Activated naive CD4-positive, alpha-beta T cell (primary cell): ENCODE results near the gene CREB5.

ENCODE experiments used
- DNase-seq, 4 experiments: peaks; one replicate each; lab custom pipeline; 2025; lab: John Stamatoyannopoulos, UW

CREB5 gene

GRCh38 chr7:28407651-28408050 is 4.7 kb upstream of the CREB5 start:
- no peak for DNase-seq

DNA sequence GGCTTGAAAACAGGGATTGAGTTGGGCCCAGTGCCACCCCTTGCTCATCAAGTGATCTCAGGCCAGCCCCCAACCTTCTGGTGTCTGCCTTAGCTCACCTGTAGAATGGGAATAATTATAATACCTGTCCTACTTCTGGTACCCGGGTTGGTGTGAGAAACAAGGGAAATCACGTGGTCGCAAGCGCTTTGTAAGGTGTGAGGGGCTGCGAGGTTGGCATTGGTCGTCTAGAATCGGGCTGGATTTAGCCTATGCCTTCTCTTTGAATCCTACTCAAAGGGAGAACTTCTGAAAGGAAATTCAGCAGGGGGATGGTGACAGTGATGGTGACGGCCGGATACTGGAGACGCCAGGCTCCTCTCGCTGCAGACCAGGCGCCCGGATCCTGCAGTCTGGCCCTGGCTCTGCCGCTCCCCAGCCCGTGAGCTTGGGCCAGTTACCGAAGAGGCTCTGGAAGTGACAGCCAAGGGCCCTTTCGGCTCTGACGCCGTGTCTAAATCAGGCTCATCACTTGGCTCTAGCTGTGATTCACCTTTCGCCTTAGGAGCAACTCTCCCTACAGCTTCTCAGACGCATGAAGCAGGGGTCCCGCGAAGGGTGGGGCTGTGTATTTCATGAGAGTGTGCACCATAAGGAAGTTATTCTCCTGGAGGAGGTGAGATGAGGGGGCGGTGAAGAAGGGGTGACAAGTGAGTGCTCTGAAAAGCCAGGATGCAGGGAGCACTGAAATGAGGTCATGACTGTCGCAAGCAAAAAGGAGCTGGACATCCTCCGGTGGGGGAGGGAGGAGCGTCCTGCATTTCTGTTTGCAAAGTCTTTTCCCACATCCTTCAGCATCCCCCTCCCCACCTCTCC is 4.0 kb upstream of the CREB5 start:
- DNase-seq: no peak

- DNase-seq: peak in 2 of 4 experiments; percentile 14 to 25
Observed at GRCh38 chr7:28408960-28409715, 3.2 kb upstream of the CREB5 start.

DNA sequence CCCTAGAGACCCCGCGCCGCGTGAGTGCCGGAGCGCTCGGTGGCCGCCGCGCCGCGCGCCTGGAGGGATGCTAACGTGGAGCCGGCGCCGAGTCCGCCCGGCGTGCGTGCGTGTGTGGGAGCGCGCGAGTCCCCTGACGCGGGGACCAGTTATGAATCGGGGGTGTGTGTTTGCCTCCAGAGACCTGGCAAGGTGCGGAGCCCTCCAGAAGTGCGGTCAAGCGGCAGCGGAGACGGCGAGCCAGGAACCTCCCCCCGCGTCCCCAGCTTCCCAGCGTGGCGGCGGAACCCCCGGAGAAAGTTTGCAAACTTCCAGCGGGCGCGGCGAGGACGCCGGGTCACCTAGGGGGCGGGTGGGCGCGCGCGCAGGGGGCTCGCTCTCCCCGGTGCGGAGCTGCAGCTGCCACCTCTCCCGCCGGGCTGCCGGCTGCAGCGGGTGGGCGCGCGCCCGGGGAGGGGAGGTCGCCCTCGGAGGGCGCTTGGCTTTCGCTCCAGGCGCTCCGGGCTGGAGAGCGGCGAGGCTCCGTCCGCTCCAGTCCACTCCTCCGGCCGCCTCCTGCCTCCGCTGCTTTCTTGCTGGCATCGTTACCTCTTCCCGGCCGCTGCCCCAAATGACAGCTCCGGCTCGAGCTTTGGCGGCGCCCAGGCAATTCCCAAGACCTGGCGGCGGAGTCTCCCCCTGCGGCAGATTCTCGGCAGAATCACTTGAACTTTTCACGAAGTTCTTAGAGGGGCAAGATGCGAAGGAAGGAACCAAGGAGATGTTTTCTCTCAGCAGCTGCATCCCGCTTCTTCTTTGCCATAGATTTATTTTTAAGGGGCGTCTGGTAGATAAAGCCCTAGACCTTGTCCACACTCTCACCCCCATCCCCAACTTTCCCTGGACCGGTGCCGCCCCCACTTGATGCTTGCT is 2.3 kb upstream of the CREB5 start:
- DNase-seq: no peak

DNA sequence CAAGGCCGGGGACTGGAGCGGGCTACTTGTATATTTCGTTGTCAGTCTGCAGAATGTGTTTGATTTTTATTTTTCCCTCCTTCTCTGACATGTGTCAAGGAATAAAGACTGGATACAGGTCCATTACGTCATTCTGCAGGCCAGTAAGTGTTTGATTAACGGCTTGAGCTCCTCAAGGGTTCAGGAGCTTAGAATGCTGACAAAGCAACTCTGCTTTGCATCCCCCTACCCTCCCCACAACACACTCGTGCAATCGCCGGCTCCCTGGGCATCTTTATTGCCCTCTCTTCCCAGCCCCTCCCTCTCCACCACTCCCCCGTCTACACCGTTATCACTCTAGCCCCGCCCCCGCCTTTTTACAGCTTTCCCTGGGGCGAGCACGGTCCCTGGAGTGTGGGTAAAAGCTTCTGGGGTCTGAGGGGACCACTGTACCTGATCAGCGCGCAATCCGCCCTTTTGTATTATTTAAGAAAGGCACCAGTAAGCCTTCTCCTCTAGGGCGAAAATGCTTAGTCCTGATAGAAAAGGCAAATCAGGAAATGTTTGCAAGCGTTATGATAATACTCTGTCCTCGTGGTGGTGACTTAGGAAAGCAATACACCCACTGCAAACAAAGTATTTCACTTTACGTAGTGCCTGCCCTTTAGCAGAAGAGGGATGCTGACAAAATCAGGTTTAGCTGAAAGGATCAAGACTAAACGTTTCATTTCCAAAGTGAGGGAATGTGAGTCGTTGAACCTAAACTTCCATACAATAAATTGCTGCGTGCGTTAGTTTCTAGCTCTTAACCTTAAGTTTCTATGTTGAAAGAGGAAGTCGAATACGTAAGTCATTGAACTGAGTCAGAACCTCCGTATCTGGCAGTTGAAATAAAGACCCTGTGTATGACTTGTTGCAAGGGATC is 1.4 kb upstream of the CREB5 start:
- no peak for DNase-seq

DNA sequence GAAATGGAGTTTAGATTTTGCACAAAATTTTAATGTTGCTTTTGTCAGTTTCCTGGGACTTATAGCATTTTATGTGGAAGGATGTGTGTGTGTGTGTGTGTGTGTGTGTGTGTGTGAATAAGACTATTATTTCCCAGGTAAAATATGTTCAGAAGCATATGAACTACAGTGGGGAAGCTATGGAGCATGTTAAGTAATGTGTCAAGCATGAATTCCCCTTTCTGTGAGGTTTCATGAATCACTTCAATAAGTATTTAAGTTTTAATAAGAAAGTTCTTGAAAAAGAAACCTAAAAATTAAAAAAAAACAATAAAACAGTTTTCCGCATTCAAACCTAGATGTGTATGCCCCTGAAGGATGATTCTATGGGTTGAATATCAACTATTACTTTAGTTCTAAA is 693 bp downstream of the CREB5 start:
- DNase-seq: no peak

- no peak for DNase-seq
Observed at GRCh38 chr7:28414453-28414852, 2.1 kb downstream of the CREB5 start.

DNA sequence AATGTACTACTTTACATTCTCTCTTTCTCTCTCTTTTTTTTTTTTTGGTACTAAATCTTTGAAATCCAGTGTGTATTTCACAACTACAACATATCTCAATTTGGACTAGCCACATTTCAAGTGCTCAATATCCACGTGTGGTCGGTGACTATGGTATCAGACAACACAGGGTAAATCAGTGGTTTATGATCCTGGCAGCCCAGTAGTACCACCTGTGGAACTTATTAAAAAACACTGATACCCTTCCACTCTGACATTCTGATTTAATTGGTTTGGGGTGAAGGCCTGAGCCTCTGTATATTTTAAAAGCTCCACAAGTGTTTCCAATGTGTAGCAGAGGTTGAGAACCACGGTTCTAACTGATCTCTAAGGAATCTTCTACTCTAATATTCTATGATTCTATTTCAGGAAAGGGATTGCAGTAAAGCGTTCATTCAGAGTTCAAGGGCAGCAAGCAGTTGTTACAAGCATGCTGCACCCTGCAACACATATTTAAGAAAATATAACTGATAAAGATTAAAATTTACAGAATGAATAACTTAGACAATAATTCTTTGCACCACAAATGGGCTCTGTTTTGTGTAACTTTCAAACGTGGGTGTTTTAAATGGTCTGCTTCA is 5.1 kb downstream of the CREB5 start:
- DNase-seq: no peak

GRCh38 chr7:28418311-28418710 is 6.0 kb downstream of the CREB5 start:
- DNase-seq: no peak

GRCh38 chr7:28418966-28419365 is 6.6 kb downstream of the CREB5 start:
- DNase-seq: no peak

GRCh38 chr7:28419716-28420115 is 7.4 kb downstream of the CREB5 start:
- DNase-seq: no peak

- DNase-seq: no peak
Observed at GRCh38 chr7:28423112-28423511, 10.8 kb downstream of the CREB5 start.

- DNase-seq: no peak
Observed at GRCh38 chr7:28423918-28424514, 11.7 kb downstream of the CREB5 start.

DNA sequence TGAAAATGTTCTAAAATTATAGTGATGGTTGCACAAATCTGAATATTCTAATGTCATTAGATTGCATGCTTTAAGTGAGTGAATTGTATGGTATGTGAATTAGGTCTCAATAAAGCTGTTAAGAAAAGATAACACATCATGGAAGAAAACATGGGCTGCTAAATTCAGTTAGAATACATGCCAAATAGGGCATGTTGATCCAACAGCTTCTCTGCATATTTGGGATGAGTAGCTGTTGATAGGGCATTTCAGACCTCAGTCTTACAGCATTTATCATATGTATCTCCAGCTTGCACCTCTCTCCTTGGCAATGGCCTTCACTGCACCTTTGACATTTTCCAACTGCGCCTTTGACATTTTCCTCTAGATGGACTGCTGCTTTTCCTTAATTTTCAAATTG is 13.2 kb downstream of the CREB5 start:
- no peak for DNase-seq

DNA sequence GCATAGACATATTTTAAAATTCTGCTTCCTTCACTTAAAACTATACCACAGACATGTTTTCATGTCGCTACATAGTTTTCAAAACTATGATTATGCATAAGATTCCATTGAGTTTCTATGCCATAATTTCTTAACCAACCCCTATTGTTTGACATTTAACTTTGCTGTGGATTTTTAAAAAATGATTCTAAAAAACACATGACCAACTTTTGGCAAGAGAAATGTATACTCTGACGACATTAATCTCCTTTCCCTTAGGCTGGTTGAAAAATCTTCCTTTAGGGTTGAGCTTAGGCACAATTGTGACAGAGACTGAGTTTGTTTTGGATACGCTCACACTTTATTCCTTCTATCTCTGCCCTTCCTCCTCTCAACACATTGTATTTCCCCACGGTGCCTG is 14.9 kb downstream of the CREB5 start:
- DNase-seq: no peak

DNA sequence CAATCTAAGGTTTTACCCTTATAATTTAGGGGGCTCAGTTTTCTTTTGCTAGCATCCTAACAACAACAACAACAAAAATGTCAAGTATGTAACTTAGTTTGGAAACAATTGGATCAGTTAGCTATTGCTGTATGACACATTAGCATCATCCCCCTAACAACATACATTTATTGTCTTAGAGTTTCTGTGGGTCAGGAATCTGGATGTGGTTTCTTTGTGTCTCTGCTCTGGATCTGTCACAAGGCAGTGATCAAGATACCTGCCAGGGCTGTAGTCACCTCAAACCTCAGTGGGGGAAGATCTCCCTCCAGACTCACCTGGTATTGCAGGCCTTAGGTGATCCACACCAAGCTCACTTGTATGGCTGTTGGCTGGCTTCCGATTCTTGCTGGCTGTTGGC is 18.3 kb downstream of the CREB5 start:
- no peak for DNase-seq

GRCh38 chr7:28432105-28432504 is 19.8 kb downstream of the CREB5 start:
- DNase-seq: no peak

DNA sequence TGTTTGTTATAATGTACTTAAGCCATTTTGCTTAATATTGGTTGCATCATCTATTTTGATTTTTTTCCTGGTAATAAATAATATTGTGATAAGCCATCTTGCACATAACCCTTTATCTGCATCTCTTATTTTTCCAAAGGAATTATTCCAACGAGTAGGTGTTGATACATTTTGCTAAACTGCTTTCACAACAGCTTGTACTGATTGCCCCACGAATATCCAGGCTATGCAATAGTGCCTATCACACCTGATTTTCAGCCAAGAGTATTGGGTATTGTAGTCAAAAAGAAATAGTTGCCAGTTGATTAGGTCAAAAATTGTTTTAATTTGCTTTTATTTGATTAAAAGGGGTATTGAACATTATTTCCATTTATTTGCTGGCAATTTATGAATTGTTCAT is 20.7 kb downstream of the CREB5 start:
- no peak for DNase-seq

GRCh38 chr7:28433699-28434219 is 21.4 kb downstream of the CREB5 start:
- no peak for DNase-seq

DNA sequence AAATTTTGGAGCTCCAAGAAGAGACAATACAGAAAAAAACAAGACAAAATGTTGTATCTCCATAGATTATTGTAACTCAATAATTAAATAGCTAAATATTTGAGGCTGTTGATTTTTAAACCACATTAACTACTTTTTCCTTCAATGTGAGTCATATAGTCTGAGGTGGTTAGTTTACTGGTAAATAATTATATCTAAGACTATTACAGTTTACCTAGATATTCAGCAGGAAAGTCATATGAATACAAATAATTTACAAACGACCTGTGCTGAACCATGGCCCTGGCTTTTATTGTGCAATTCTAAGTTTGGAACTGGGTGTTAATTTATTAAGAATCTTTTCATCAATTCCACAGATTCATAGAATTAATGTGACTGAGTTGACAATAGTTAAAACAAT is 22.2 kb downstream of the CREB5 start:
- no peak for DNase-seq
